Spleen (tissue), 11 donors: ENCODE results near the gene MBLAC1. TPM values are rescaled to one million over a fixed set of nuclear protein-coding genes. Genes with fewer than 3 reads are reported as not detected.

Experiments
- DNase-seq: peaks from one replicate; pipeline ENCODE4 v3.0.0-alpha.2; 2020
- H3K27ac ChIP-seq, 8 donors: fragments of 200-600 bp; sonication (generic) in 7 of 8; 1 replicate in 4 of 8; 2 replicates in 4 of 8; pipeline versions ENCODE4 v1.5.0 to v1.8.0; 2016 to 2021; ENCODE audit warnings: inconsistent platforms in 4 of 8, mild to moderate bottlenecking in 4 of 8, moderate library complexity in 1 of 8
- H3K27me3 ChIP-seq, 7 donors: fragments of 200-600 bp; sonication (generic) in 6 of 7; replicated peaks in 1 of 7; 1 replicate in 4 of 7; 2 replicates in 3 of 7; pipeline versions ENCODE4 v1.5.0 to v1.8.0; 2016 to 2021; ENCODE audit warnings: inconsistent platforms in 3 of 7, mild to moderate bottlenecking in 1 of 7
- H3K36me3 ChIP-seq, 6 donors: fragments of 200-600 bp; sonication (generic) in 5 of 6; 1 replicate in 4 of 6; 2 replicates in 2 of 6; pipeline versions ENCODE4 v1.5.0 to v1.8.0; 2016 to 2021; ENCODE audit warnings: inconsistent platforms in 2 of 6
- H3K4me1 ChIP-seq, 6 donors: fragments of 200-600 bp; sonication (generic) in 5 of 6; 1 replicate in 3 of 6; 2 replicates in 3 of 6; pipeline versions ENCODE4 v1.5.0 to v1.8.0; 2016 to 2021; ENCODE audit warnings: inconsistent platforms in 3 of 6
- H3K4me3 ChIP-seq, 8 donors: fragments of 200-600 bp; sonication (generic) in 7 of 8; 1 replicate in 4 of 8; 2 replicates in 4 of 8; pipeline versions ENCODE4 v1.5.0 to v1.8.0; 2016 to 2021; ENCODE audit warnings: inconsistent platforms in 4 of 8, mild to moderate bottlenecking in 4 of 8, moderate library complexity in 2 of 8
- H3K9me3 ChIP-seq, 8 donors: fragments of 200-600 bp; sonication (generic) in 7 of 8; 1 replicate in 4 of 8; 2 replicates in 4 of 8; pipeline versions ENCODE4 v1.5.0 to v1.8.0; 2016 to 2021; ENCODE audit warnings: inconsistent platforms in 4 of 8
- POLR2A ChIP-seq, 3 donors: fragments of 450-650 bp; IDR thresholded peaks; one replicate each; pipeline ENCODE4 v1.5.1; 2017; ENCODE audit warnings: antibody characterized with exemption in 3 of 3, mild to moderate bottlenecking in 1 of 3
- POLR2AphosphoS5 ChIP-seq, 3 donors: sonication (generic); formaldehyde crosslinking; IDR thresholded peaks; one replicate each; pipeline ENCODE4 v1.5.1; 2017; ENCODE audit warnings: antibody characterized with exemption in 3 of 3
- WGBS, 5 donors: extraction: QIAGEN DNeasy Blood & Tissue Kit in 3 of 5; methylation state at CpG; one replicate each; pipeline versions ENCODE4 v1.1.5 to v1.1.7; 2013 to 2018; 5-methylcytosine and 5-hydroxymethylcytosine counted together
- intact Hi-C: fragments of 100-400 bp; cut with DNase I; formaldehyde crosslinking; loops from one replicate; pipeline ENCODE4 v1.15.0; 2023; ENCODE audit warnings: low total_unique reads
- polyA plus RNA-seq, 3 donors: library from polyadenylated mRNA; stranded (reverse); fragments of 200-250 nt; gene quantifications; one replicate each; pipeline ENCODE4 v1.2.1, GENCODE V29; 2013
- total RNA-seq, 7 donors: library from RNA; depleted of rRNA in 3 of 7; stranded (reverse); fragments of >200 nt in 3 of 7; fragmentation: NEBNext Ultra II Directional in 4 of 7; extraction: Animal tissue kit (Norgen Biotek cat#: 25700) in 4 of 7; gene quantifications; one replicate each; pipeline versions ENCODE4 v1.1.0 to v1.2.1, GENCODE V29; 2016 to 2021
- TF ChIP-seq, protein P1 (sequence below), 11 experiments: fragments of 200-600 bp in 7 of 11; fragments of 450-650 bp in 4 of 11; sonication (generic) in 4 of 11; IDR thresholded peaks in 8 of 11; conservative IDR thresholded peaks in 3 of 11; 1 replicate in 7 of 11; 2 replicates in 4 of 11; pipeline versions ENCODE4 v1.4.0 to v1.8.0; 2016 to 2021; ENCODE audit warnings: antibody characterized with exemption in 11 of 11, inconsistent platforms in 4 of 11, mild to moderate bottlenecking in 1 of 11
- donor health status: healthy with polysubstance abuse.
- donor health status: DM: no; HTN: no; CAD: no; lungs with moderate emphysema.
- donor health status: DM: no; HTN: no; CAD: no.
- donor health status: Bipolar disorder and iron deficiency.
- donor health status: healthy.
- donor health status: DM: no; HTN: no; CAD: no.
- donor health status: DM: yes; HTN: yes; CAD: no.

The MBLAC1 gene
- total and polyA plus RNA-seq, 10 donors: 1.7 to 4.4 (median 2.2) TPM

GRCh38 chr7:100080907-100081534, 45.7 kb upstream of the MBLAC1 start:
- peaks cover 21 to 49% (median 36%) of the 10 kb centered on the region in 6 donors for H3K4me1 ChIP-seq
- TF ChIP-seq, protein P1, sequence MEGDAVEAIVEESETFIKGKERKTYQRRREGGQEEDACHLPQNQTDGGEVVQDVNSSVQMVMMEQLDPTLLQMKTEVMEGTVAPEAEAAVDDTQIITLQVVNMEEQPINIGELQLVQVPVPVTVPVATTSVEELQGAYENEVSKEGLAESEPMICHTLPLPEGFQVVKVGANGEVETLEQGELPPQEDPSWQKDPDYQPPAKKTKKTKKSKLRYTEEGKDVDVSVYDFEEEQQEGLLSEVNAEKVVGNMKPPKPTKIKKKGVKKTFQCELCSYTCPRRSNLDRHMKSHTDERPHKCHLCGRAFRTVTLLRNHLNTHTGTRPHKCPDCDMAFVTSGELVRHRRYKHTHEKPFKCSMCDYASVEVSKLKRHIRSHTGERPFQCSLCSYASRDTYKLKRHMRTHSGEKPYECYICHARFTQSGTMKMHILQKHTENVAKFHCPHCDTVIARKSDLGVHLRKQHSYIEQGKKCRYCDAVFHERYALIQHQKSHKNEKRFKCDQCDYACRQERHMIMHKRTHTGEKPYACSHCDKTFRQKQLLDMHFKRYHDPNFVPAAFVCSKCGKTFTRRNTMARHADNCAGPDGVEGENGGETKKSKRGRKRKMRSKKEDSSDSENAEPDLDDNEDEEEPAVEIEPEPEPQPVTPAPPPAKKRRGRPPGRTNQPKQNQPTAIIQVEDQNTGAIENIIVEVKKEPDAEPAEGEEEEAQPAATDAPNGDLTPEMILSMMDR (IDR thresholded peaks at IDR 0.05 in 8 of 11, conservative IDR thresholded peaks at IDR 0.05 in 3 of 11): no peak
- TF ChIP-seq POLR2AphosphoS5 (IDR thresholded peaks at IDR 0.05): no peak
- TF ChIP-seq POLR2A (IDR thresholded peaks at IDR 0.05): no peak
- no peaks in the 10 kb centered on the region for H3K9me3 ChIP-seq
- peak overlapping the region; percentile 75 to 92 (median 88) for H3K27ac ChIP-seq
- DNase-seq: peak; percentile 76
- 1 to 4% (median 2%) methylated on average over 24 to 34 of the region's 34 CpGs for WGBS, 5 donors
- peak overlapping the region; percentile 91 to 100 (median 97) for H3K4me3 ChIP-seq
- H3K36me3 ChIP-seq: peaks cover 0 to 43% (median 28%) of the 10 kb centered on the region in 6 donors
- intact Hi-C loops: loop anchor here (5.0 kb wide), 1 partner anchor 46 kb away; the partner anchor contains the start of gene MBLAC1
- H3K27me3 ChIP-seq: no peaks in the 10 kb centered on the region

- peak within 1 kb of the TSS; percentile 91 to 100 (median 97) for H3K4me3 ChIP-seq
- TF ChIP-seq POLR2A (IDR thresholded peaks at IDR 0.05): peak in 1 of 3 donors; percentile 60
- peak; percentile 94 to 98 (median 95) for TF ChIP-seq POLR2AphosphoS5 (IDR thresholded peaks at IDR 0.05)
- TF ChIP-seq, protein P1 (IDR thresholded peaks at IDR 0.05 in 8 of 11, conservative IDR thresholded peaks at IDR 0.05 in 3 of 11): peak; percentile 94 to 99 (median 96)
- peaks cover 0 to 37% (median 22%) of the 10 kb centered on the region in 6 donors for H3K36me3 ChIP-seq
- H3K4me1 ChIP-seq: peaks cover 21 to 53% (median 36%) of the 10 kb centered on the region in 6 donors
- H3K9me3 ChIP-seq: no peaks in the 10 kb centered on the region
- WGBS, 5 donors: 0 to 1% (median 1%) methylated on average over 30 to 55 of the region's 55 CpGs
- peak; percentile 99 for DNase-seq
- peak within 1 kb of the TSS; percentile 75 to 92 (median 88) for H3K27ac ChIP-seq
- H3K27me3 ChIP-seq: no peaks in the 10 kb centered on the region
- intact Hi-C loops: loop anchor here (5.0 kb wide), 1 partner anchor 46 kb away; the partner anchor contains the start of gene MBLAC1
These were observed 45.1 kb upstream of the MBLAC1 start, which contains the start of gene ZNF3 for GRCh38 chr7:100081535-100082102. TSS of gene ZNF3 (minus strand) at chr7:100081723. CDS start at chr7:100077357, 4,366 bp downstream.

DNA sequence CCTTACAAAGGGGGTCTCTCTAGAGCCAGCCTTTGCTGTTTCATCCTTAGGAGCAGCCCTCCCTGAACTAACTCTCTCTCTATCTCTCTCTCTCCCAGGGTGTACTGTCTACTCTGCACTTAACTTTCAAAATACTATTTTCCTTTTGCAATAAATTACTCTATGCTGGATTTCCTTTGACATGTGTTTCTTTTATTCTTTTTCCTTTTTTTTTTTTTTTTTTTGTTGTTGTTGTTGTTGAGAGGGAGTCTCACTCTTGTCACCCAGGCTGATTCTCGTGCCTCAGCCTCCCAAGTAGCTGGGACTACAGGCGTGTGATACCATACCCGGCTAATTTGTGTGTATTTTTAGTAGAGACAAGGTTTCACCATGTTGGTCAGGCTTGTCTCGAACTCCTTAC, 43.8 kb upstream of the MBLAC1 start:
- peaks cover 21 to 58% (median 41%) of the 10 kb centered on the region in 6 donors for H3K4me1 ChIP-seq
- DNase-seq: no peak
- H3K36me3 ChIP-seq: peaks cover 0 to 23% (median 13%) of the 10 kb centered on the region in 6 donors
- intact Hi-C loops: loop anchor here (5.0 kb wide), 1 partner anchor 44 kb away; the partner anchor contains the start of gene MBLAC1
- no peaks in the 10 kb centered on the region for H3K9me3 ChIP-seq
- no peaks in the 10 kb centered on the region for H3K27me3 ChIP-seq
- TF ChIP-seq POLR2AphosphoS5 (IDR thresholded peaks at IDR 0.05) (no peak), POLR2A (IDR thresholded peaks at IDR 0.05) (no peak)
- TF ChIP-seq, protein P1 (IDR thresholded peaks at IDR 0.05 in 8 of 11, conservative IDR thresholded peaks at IDR 0.05 in 3 of 11): no peak
- peak overlapping the region in 7 of 8 donors; percentile 75 to 92 (median 89) for H3K27ac ChIP-seq
- 57 to 74% (median 62%) methylated on average over 4 of the region's 4 CpGs for WGBS, 5 donors
- H3K4me3 ChIP-seq: peak overlapping the region in 1 of 8 donors; percentile 99

- TF ChIP-seq, protein P1 (IDR thresholded peaks at IDR 0.05 in 8 of 11, conservative IDR thresholded peaks at IDR 0.05 in 3 of 11): no peak
- TF ChIP-seq POLR2AphosphoS5 (IDR thresholded peaks at IDR 0.05) (no peak), POLR2A (IDR thresholded peaks at IDR 0.05) (no peak)
- Histone ChIP-seq H3K36me3 (peaks cover 0 to 7% (median 4%) of the 10 kb centered on the region in 6 donors), H3K27ac (peak overlapping the region in 2 of 8 donors; percentile 7 to 90), H3K4me3 (no peak overlapping the region), H3K27me3 (no peaks in the 10 kb centered on the region), H3K4me1 (peaks cover 26 to 61% (median 46%) of the 10 kb centered on the region in 6 donors), H3K9me3 (no peaks in the 10 kb centered on the region)
- 40 to 59% (median 52%) methylated on average over 3 of the region's 3 CpGs for WGBS, 5 donors
- no peak for DNase-seq
- intact Hi-C loops: no loop called here
These were observed 41.3 kb upstream of the MBLAC1 start for GRCh38 chr7:100085515-100085914.
